H1 (cell line): ENCODE data around the gene MRPL33. TPM values are rescaled to one million over a fixed set of nuclear protein-coding genes. Genes with fewer than 3 reads are reported as not detected.
"Not testable (repeated sequence)": the region's sequence is repeated elsewhere in the genome, so short reads cannot be mapped to it uniquely, and the experiment has no call there.

Experiments
- CTCF ChIA-PET: fragments of 300-600 bp; sonication (Branson Sonifier 250); formaldehyde crosslinking; loops from one replicate; lab custom pipeline; 2021; ENCODE audit not compliant: partially characterized antibody; lab: Charles Lee
- POLR2A ChIA-PET: fragments of 300-600 bp; sonication (Branson Sonifier 250); formaldehyde crosslinking; loops from one replicate; lab custom pipeline; 2021; ENCODE audit warnings: inconsistent platforms; ENCODE audit not compliant: partially characterized antibody; lab: Charles Lee
- DNase-seq, 2 experiments: peaks; one replicate each; pipeline versions ENCODE4 v3.0.0 to v3.0.0-alpha.2; 2010 to 2022; ENCODE audit warnings: low spot score in 2 of 2, low read depth in 1 of 2, mixed read lengths in 1 of 2
- FAIRE-seq: peaks from 2 replicates; lab custom pipeline; 2011; peaks lifted over from hg19 to GRCh38; lab: Jason Lieb, UNC
- H2AFZ ChIP-seq: 2 replicates; pipeline ENCODE4 v1.8.1; 2012; ENCODE audit warnings: low read length, inconsistent platforms
- H2AK5ac ChIP-seq: 2 replicates; pipeline ENCODE4 v1.6.1; 2013; ENCODE audit warnings: low read depth, low read length
- H2BK120ac ChIP-seq: replicated peaks from 2 replicates; pipeline ENCODE3; 2013; ENCODE audit warnings: low read depth, low read length, inconsistent platforms
- H2BK12ac ChIP-seq: 2 replicates; pipeline ENCODE4 v1.6.1; 2013; ENCODE audit warnings: low read depth, low read length
- H2BK15ac ChIP-seq: 2 replicates; pipeline ENCODE4 v1.6.1; 2013; ENCODE audit warnings: low read length
- H2BK20ac ChIP-seq: 2 replicates; pipeline ENCODE4 v1.6.1; 2013; ENCODE audit warnings: low read length
- H2BK5ac ChIP-seq: 2 replicates; pipeline ENCODE4 v1.6.1; 2013; ENCODE audit warnings: low read depth, low read length
- H3K14ac ChIP-seq: 2 replicates; pipeline ENCODE4 v1.6.1; 2013; ENCODE audit warnings: inconsistent platforms; ENCODE audit not compliant: insufficient read length
- H3K18ac ChIP-seq: 2 replicates; pipeline ENCODE4 v1.6.1; 2013; ENCODE audit warnings: low read length; ENCODE audit errors: extremely low read depth
- H3K23ac ChIP-seq: 2 replicates; pipeline ENCODE4 v1.6.1; 2013; ENCODE audit warnings: inconsistent platforms; ENCODE audit not compliant: insufficient read length
- H3K23me2 ChIP-seq: 2 replicates; pipeline ENCODE4 v1.6.1; 2013; ENCODE audit warnings: low read depth, low read length
- H3K27ac ChIP-seq: 2 replicates; pipeline ENCODE4 v1.6.1; 2011; ENCODE audit warnings: low read depth, low read length, inconsistent platforms
- H3K27me3 ChIP-seq, 4 experiments: replicated peaks in 1 of 4; 1 replicate in 1 of 4; 2 replicates in 3 of 4; pipeline versions ENCODE4 v1.6.1 to v1.8.1; 2011 to 2013; ENCODE audit warnings: low read length in 3 of 4, mild to moderate bottlenecking in 3 of 4, inconsistent platforms in 2 of 4, mixed read lengths in 2 of 4, moderate library complexity in 1 of 4; ENCODE audit not compliant: control insufficient read depth in 3 of 4, insufficient read depth in 3 of 4; ENCODE audit errors: extremely low read depth in 1 of 4
- H3K36me3 ChIP-seq, 4 experiments: 2 replicates each; pipeline versions ENCODE4 v1.6.1 to v1.8.1; 2011 to 2013; ENCODE audit warnings: mild to moderate bottlenecking in 4 of 4, low read length in 3 of 4, moderate library complexity in 2 of 4, control low read depth in 1 of 4, inconsistent platforms in 1 of 4; ENCODE audit not compliant: insufficient read depth in 4 of 4, control insufficient read depth in 2 of 4
- H3K4ac ChIP-seq: replicated peaks from 2 replicates; pipeline ENCODE3; 2013; ENCODE audit warnings: low read length, low read depth, mixed read lengths, inconsistent platforms; ENCODE audit not compliant: insufficient read length
- H3K4me1 ChIP-seq, 4 experiments: replicated peaks in 1 of 4; 1 replicate in 1 of 4; 2 replicates in 3 of 4; pipeline versions ENCODE4 v1.6.1 to v1.8.1; 2011 to 2013; ENCODE audit warnings: low read length in 3 of 4, inconsistent platforms in 2 of 4, mixed read lengths in 1 of 4; ENCODE audit not compliant: insufficient read depth in 4 of 4, control insufficient read depth in 3 of 4
- H3K4me2 ChIP-seq, 2 experiments: 2 replicates each; pipeline versions ENCODE4 v1.6.1 to v1.8.1; 2011 to 2013; ENCODE audit warnings: low read depth in 2 of 2, low read length in 2 of 2, control low read depth in 1 of 2, inconsistent platforms in 1 of 2, mild to moderate bottlenecking in 1 of 2; ENCODE audit not compliant: insufficient read depth in 1 of 2
- H3K4me3 ChIP-seq, 4 experiments: fragments of 200-600, 300-600 bp in 1 of 4; sonication (generic), shearing (Covaris generic), sonication (Bioruptor Twin) in 1 of 4; 2 replicates each; pipeline versions ENCODE4 v1.5.1 to v1.8.1; 2011 to 2016; ENCODE audit warnings: low read length in 4 of 4, low read depth in 3 of 4, control low read depth in 2 of 4, inconsistent platforms in 2 of 4, mild to moderate bottlenecking in 2 of 4, mixed read lengths in 1 of 4, moderate library complexity in 1 of 4; ENCODE audit not compliant: insufficient read depth in 2 of 4; ENCODE audit errors: extremely low read depth in 1 of 4
- H3K56ac ChIP-seq: replicated peaks from 2 replicates; pipeline ENCODE3; 2013; ENCODE audit warnings: low read depth, mild to moderate bottlenecking, mixed read lengths, low read length, inconsistent platforms; ENCODE audit not compliant: insufficient read length
- H3K79me1 ChIP-seq: 2 replicates; pipeline ENCODE4 v1.6.1; 2013; ENCODE audit warnings: low read depth, low read length, control low read depth
- H3K79me2 ChIP-seq, 2 experiments: 2 replicates each; pipeline versions ENCODE4 v1.6.1 to v1.8.1; 2012 to 2013; ENCODE audit warnings: low read length in 2 of 2, mild to moderate bottlenecking in 2 of 2, inconsistent platforms in 1 of 2; ENCODE audit not compliant: insufficient read depth in 2 of 2, control insufficient read depth in 1 of 2
- H3K9ac ChIP-seq, 4 experiments: replicated peaks in 1 of 4; 1 replicate in 1 of 4; 2 replicates in 3 of 4; pipeline versions ENCODE4 v1.6.1 to v1.8.1; 2011 to 2013; ENCODE audit warnings: low read depth in 3 of 4, low read length in 3 of 4, control low read depth in 2 of 4, mild to moderate bottlenecking in 2 of 4, moderate library complexity in 2 of 4, inconsistent platforms in 1 of 4; ENCODE audit errors: extremely low read depth in 1 of 4
- H3K9me3 ChIP-seq, 2 experiments: 2 replicates each; pipeline versions ENCODE4 v1.6.1 to v1.8.1; 2012 to 2013; ENCODE audit warnings: mild to moderate bottlenecking in 2 of 2, moderate library complexity in 2 of 2, control low read depth in 1 of 2, inconsistent platforms in 1 of 2, low read depth in 1 of 2, low read length in 1 of 2, mixed read lengths in 1 of 2; ENCODE audit not compliant: insufficient read depth in 2 of 2
- H4K20me1 ChIP-seq, 2 experiments: replicated peaks in 1 of 2; 2 replicates each; pipeline versions ENCODE3 to v1.8.1; 2011 to 2013; ENCODE audit warnings: inconsistent platforms in 2 of 2, low read length in 2 of 2, mild to moderate bottlenecking in 1 of 2; ENCODE audit not compliant: insufficient read depth in 2 of 2, control insufficient read depth in 1 of 2
- H4K5ac ChIP-seq: 2 replicates; pipeline ENCODE4 v1.6.1; 2013; ENCODE audit warnings: low read length, low read depth, mixed read lengths, inconsistent platforms; ENCODE audit not compliant: insufficient read length
- H4K8ac ChIP-seq: 2 replicates; pipeline ENCODE4 v1.8.0; 2013; ENCODE audit warnings: mild to moderate bottlenecking, moderate library complexity, low read length, inconsistent platforms; ENCODE audit not compliant: insufficient read depth; ENCODE audit errors: extremely low read depth
- H4K91ac ChIP-seq: replicated peaks from 2 replicates; pipeline ENCODE3; 2013; ENCODE audit warnings: low read length, mixed read lengths, inconsistent platforms; ENCODE audit not compliant: insufficient read length
- WGBS, 2 experiments: shearing (Covaris generic) in 1 of 2; methylation state at CpG; one replicate each; pipeline versions ENCODE4 v1.1.6 to v1.1.7; 2013 to 2015; ENCODE audit warnings: low lambda C conversion rate in 2 of 2, mixed read lengths in 2 of 2, inconsistent platforms in 1 of 2, low coverage in 1 of 2, missing lambda C conversion rate in 1 of 2; ENCODE audit not compliant: insufficient replicate concordance in 2 of 2, insufficient coverage in 1 of 2, insufficient read length in 1 of 2; ENCODE audit errors: extremely low coverage in 1 of 2, missing lambda C conversion rate in 1 of 2; 5-methylcytosine and 5-hydroxymethylcytosine counted together
- polyA plus RNA-seq, 7 experiments: library from polyadenylated mRNA; depleted of rRNA in 3 of 7; stranded (reverse) in 5 of 7; unstranded in 2 of 7; fragments of >200 nt in 5 of 7; fragments of 200-250 nt in 2 of 7; gene quantifications; 1 replicate in 5 of 7; 2 replicates in 1 of 7; 4 replicates in 1 of 7; pipeline versions ENCODE4 v1.2.1 to v1.2.3, GENCODE V29; 2011 to 2013; ENCODE audit warnings: missing spikeins in 2 of 7, mixed read lengths in 2 of 7
- total RNA-seq: library from RNA; stranded (reverse); fragmentation: NEBNext Ultra II Directional; extraction: Animal tissue kit (Norgen Biotek cat#: 25700); gene quantifications from 2 replicates; pipeline ENCODE4 v1.2.1, GENCODE V29; 2021

MRPL33 gene
- total and polyA plus RNA-seq, 2 of the 8 experiments (the other 6 are each of a cell fraction or from before 2014, with no cell fraction given), result 24.3 to 62.9 TPM

DNA sequence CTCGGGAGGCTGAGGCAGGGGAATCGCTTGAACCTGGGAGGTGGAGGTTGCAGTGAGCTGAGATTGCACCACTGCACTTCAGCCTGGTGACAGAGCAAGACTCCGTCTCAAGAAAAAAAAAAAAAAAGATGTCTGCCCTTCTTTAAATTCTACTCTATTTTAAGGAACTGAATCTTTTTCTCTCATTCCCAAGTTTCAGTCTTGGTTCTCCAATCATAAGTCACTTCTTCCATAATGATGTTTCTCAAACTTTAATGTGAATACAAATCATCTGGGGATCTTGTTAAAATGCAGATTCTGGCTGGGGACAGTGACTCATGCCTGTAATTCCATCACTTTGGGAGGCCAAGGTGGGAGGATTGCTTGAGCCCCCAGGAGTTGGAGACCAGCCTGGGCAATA is 7.0 kb upstream of the MRPL33 start:
- not testable (repeated sequence) for H3K4me3 ChIP-seq, H3K23me2 ChIP-seq, H3K4ac ChIP-seq, FAIRE-seq, H3K14ac ChIP-seq, H2BK120ac ChIP-seq, H4K5ac ChIP-seq, H2AK5ac ChIP-seq, H3K9me3 ChIP-seq, H4K8ac ChIP-seq, H4K91ac ChIP-seq, H3K27me3 ChIP-seq, H2BK15ac ChIP-seq, H2BK5ac ChIP-seq, H3K27ac ChIP-seq, H3K79me1 ChIP-seq, H3K23ac ChIP-seq, H3K18ac ChIP-seq, H3K56ac ChIP-seq, H3K9ac ChIP-seq, H3K4me1 ChIP-seq, H3K4me2 ChIP-seq, H4K20me1 ChIP-seq, H3K36me3 ChIP-seq, H2BK20ac ChIP-seq, H3K79me2 ChIP-seq, H2BK12ac ChIP-seq, DNase-seq, H2AFZ ChIP-seq
- ChIA-PET CTCF (interaction anchor here (0.7 to 2.3 kb wide), 5 partner anchors 10 to 632 kb away, joined by 3 to 7 read pairs (median 4); no protein-coding TSS in a partner anchor), POLR2A (interaction anchor here (1.0 to 1.6 kb wide), 2 partner anchors 10 to 12 kb away, joined by 3 to 4 read pairs; no protein-coding TSS in a partner anchor)
- 88% methylated on average over 3 of the region's 3 CpGs; no CpG with 5 or more reads in 1 of the 2 experiments for WGBS, 2 experiments
